Osteocyte (in vitro differentiated cells): Measurements from ENCODE around the gene IGLON5. TPM values are rescaled to one million over a fixed set of nuclear protein-coding genes. Genes with fewer than 3 reads are reported as not detected.

Source experiments
- DNase-seq: peaks from one replicate; pipeline ENCODE4 v3.0.0; 2021; ENCODE audit warnings: mixed read lengths; ENCODE audit not compliant: unreplicated experiment; ENCODE audit errors: extremely low spot score
- H3K27ac Mint-ChIP-seq: one replicate; pipeline ENCODE4 v1.8.0; 2021; ENCODE audit warnings: mild to moderate bottlenecking, mixed read lengths; ENCODE audit not compliant: unreplicated experiment
- H3K27me3 Mint-ChIP-seq: one replicate; pipeline ENCODE4 v1.8.0; 2021; ENCODE audit warnings: mixed read lengths; ENCODE audit not compliant: unreplicated experiment
- H3K36me3 Mint-ChIP-seq: one replicate; pipeline ENCODE4 v1.8.0; 2021; ENCODE audit warnings: mixed read lengths; ENCODE audit not compliant: unreplicated experiment
- H3K4me1 Mint-ChIP-seq: one replicate; pipeline ENCODE4 v1.8.0; 2021; ENCODE audit warnings: mixed read lengths; ENCODE audit not compliant: unreplicated experiment
- H3K4me3 Mint-ChIP-seq: one replicate; pipeline ENCODE4 v1.8.0; 2021; ENCODE audit warnings: mild to moderate bottlenecking, moderate library complexity, mixed read lengths; ENCODE audit not compliant: unreplicated experiment
- H3K9me3 Mint-ChIP-seq: one replicate; pipeline ENCODE4 v1.8.0; 2021; ENCODE audit warnings: mixed read lengths; ENCODE audit not compliant: unreplicated experiment
- CTCF ChIP-seq: fragments of 200-600 bp; sonication (generic); IDR thresholded peaks from 2 replicates; pipeline ENCODE4 v1.5.0; 2021; ENCODE audit warnings: antibody characterized with exemption, mild to moderate bottlenecking, moderate library complexity
- total RNA-seq: library from RNA; stranded (reverse); gene quantifications from 2 replicates; pipeline ENCODE4 v1.2.1, GENCODE V29; 2021

The IGLON5 gene
- total RNA-seq, 1 donor from 2014 or later, result not detected

- TF ChIP-seq CTCF, result peak; percentile 92
- peak overlapping the region; percentile 89 for H3K27ac Mint-ChIP-seq
- H3K36me3 Mint-ChIP-seq, result no peaks in the 10 kb centered on the region
- H3K4me1 Mint-ChIP-seq, result peaks cover 9% of the 10 kb centered on the region
- H3K4me3 Mint-ChIP-seq, result peak overlapping the region; percentile 87
- H3K27me3 Mint-ChIP-seq, result no peaks in the 10 kb centered on the region
- no peaks in the 10 kb centered on the region for H3K9me3 Mint-ChIP-seq
- peak; percentile 92 for DNase-seq
Measured at GRCh38 chr19:51338563-51339312, 27.3 kb downstream of the IGLON5 start.

GRCh38 chr19:51339313-51339686 is 27.9 kb downstream of the IGLON5 start:
- peak overlapping the region; percentile 87 for H3K4me3 Mint-ChIP-seq
- no peaks in the 10 kb centered on the region for H3K9me3 Mint-ChIP-seq

GRCh38 chr19:51339687-51340656 is 28.5 kb downstream of the IGLON5 start:
- Mint-ChIP-seq H3K27ac (peak overlapping the region; percentile 89), H3K4me1 (peaks cover 9% of the 10 kb centered on the region), H3K36me3 (peaks cover 4% of the 10 kb centered on the region), H3K4me3 (peak overlapping the region; percentile 87), H3K9me3 (no peaks in the 10 kb centered on the region), H3K27me3 (no peaks in the 10 kb centered on the region)
- DNase-seq, result peak; percentile 99
- TF ChIP-seq CTCF, result peak; percentile 22

More at GRCh38 chr19:51339313-51339686, 27.9 kb downstream of the IGLON5 start:
- DNase-seq, result no peak
- TF ChIP-seq CTCF, result no peak
- Mint-ChIP-seq H3K27ac (peak overlapping the region; percentile 89), H3K27me3 (no peaks in the 10 kb centered on the region), H3K36me3 (no peaks in the 10 kb centered on the region), H3K4me1 (peaks cover 9% of the 10 kb centered on the region)

GRCh38 chr19:51341066-51341465 is 29.6 kb downstream of the IGLON5 start:
- peak overlapping the region; percentile 59 for H3K27ac Mint-ChIP-seq
- peak overlapping the region; percentile 66 for H3K4me3 Mint-ChIP-seq
- no peak for TF ChIP-seq CTCF
- peaks cover 4% of the 10 kb centered on the region for H3K36me3 Mint-ChIP-seq
- H3K27me3 Mint-ChIP-seq, result no peaks in the 10 kb centered on the region
- DNase-seq, result no peak
- no peaks in the 10 kb centered on the region for H3K9me3 Mint-ChIP-seq
- peaks cover 9% of the 10 kb centered on the region for H3K4me1 Mint-ChIP-seq
